NCI-H146 treated with DMSO at 0.1 percent for 48 hours (cell line): ENCODE results near the gene ATP2B1.

Experiments
- DNase-seq: peaks from one replicate; lab custom pipeline; 2025; ENCODE audit not compliant: unreplicated experiment; lab: John Stamatoyannopoulos, UW

ATP2B1 gene

DNA sequence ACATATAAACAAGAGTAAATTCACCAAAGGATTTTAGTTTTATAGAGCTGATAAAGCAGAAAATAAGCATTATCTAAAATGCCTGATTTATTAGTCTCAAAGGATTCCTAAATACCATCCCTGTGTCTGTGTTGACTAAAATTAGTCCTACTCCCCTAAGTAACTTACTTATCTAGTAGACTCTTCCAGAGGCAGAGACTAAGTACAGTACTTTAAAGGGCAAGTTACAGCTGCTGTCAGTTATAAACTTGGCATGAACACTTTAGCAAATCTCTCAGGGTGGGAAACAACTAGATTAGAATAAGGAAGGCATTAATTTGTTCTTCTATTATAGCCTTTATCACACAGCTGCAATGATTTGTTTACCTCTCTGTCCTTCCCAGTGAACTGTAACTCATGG lies 46.0 kb downstream of the ATP2B1 start:
- no peak for DNase-seq

GRCh38 chr12:89661706-89662330 lies 46.8 kb downstream of the ATP2B1 start:
- DNase-seq, result no peak

DNA sequence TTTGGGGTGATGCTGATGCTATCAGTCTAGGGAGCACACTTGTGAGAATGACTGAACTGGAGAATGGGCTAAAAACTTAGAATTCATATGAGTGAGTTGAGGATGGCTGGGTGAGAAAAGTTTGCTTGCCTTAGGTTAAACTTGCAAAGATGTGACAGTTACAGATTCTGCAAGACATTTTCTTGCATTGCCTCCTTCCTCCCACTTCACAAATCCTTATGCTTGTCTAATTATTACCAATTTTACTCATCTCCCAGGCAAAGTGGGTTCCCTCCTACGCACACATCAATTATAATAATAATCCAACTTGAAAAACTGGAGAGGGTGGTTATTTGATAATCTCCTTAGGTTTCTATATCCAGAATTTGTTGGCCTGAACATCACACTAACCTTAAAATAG lies 50.9 kb downstream of the ATP2B1 start:
- no peak for DNase-seq

DNA sequence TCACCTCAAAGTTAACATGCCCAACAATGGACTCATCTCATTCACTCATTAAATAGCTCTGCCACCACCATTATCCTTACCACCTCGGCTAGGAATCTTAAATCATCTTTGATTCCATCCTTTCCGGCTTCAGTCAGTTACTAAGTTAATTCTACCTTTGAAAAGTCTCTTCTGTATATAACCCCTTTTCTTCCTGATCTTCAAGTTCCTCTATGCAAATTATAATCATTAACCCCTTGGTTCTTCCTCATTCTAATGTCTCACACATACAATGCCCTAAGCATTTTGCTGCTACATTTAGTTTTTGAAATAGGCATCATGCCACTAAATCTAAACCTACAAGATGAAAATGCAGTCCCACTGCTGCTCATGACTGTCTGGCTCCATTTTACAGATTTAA lies 51.6 kb downstream of the ATP2B1 start:
- DNase-seq, result no peak

GRCh38 chr12:89655841-89656240 lies 52.8 kb downstream of the ATP2B1 start:
- DNase-seq, result no peak

DNA sequence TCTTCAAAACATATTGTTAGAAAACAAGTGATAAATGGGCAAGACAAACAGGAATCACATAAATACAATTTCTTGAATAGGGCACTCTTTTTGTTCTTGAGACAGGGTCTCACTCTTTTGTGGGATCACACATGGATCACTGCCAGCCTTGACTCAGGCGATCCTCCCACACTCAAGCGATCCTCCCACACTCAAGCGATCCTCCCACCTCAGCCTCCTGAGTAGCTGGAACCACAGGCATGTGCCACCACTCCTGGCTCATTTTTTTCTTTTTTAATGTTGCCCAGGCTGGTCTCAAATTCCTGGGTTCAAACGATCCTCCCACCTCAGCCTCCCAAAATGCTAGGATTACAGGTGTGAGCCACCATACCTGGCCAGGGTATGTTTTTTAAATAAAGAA lies 57.4 kb downstream of the ATP2B1 start:
- DNase-seq, result no peak

- no peak for DNase-seq
These were observed 58.4 kb downstream of the ATP2B1 start for GRCh38 chr12:89650239-89650638.

DNA sequence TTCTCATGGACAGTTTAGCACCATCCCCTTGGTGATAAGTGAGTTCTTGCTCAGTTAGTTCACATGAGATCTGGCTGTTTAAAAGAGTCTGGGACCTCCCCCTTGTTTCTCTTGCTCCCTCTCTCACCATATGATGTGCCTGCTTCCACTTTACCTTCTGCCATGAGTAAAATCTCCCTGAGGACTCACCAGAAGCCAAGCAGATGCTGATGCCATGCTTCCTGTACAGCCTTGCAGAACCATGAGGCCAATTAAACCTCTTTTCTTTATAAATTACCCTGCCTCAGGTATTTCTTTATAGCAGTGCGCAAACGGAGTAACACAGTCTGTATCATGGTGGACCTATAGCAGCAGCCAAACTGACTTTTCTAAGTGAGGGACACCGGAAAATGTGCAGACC lies 58.8 kb downstream of the ATP2B1 start:
- no peak for DNase-seq

- DNase-seq, result no peak
These were observed 59.5 kb downstream of the ATP2B1 start for GRCh38 chr12:89649139-89649538.

DNA sequence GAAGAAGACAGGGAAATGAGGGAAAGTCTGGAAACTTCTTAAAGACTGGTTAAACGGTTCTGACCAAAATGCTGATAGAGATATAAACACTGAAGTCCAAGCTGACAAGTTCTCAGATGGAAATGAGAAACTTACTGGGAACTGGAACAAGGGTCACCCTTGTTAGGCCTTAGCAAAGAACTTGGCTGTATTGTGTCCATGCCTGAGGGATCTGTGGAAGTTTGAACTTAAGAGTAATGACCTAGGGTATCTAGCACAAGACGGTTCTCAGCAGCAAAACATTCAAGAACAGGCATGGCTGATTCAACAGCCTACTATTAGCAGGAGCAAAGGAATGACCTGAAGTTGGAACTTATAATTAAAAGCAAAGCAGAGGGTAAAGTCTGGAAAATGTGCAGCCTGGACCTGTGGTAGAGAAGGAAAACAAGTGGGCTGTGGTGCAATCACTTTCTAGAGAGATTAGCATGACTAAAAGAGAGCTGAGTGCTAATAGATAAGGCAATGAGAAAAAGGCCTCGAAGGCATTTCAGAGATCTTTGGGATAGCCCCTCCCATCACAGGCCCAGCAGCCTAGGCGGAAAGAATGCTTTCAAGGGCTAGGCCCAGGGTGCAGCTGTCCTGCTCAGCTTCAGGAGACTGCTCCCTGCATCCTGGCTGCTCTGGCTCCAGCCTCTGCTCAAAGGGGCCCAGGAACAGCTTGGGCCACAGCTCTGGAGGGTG lies 60.3 kb downstream of the ATP2B1 start:
- DNase-seq, result no peak

- no peak for DNase-seq
These were observed 63.2 kb downstream of the ATP2B1 start for GRCh38 chr12:89645434-89645833.

DNA sequence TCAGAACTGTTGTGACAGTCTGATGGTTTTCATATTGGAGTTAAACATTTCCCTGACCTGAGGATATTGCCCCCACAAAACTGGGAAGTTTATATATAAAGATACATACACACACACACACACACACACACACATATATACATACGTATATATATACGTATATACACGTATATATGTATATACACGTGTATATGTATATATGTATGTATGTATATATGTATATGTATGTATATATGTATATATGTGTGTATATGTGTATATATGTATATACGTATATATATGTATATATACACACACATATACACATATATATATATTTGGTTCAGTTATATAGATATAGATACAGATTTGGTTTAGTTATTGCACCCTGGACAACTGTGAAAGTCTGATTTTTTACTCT lies 65.7 kb downstream of the ATP2B1 start:
- DNase-seq, result no peak

DNA sequence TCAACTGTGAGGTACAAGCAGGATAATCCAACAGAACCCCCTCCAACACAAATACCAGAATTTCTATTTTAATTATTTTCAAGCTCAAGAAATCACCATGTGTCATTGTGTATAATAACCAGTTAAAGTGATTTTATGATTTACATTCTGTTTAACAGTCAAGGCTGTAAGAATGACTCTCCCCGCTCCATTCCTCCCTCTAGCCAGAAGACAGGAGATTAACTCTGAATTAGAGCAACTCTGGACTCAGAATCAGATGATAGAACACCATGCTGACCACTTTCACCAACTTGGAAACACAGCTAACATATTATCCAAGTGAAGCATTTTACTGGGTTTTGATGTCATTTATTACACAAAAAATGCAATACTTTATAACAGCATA lies 71.9 kb downstream of the ATP2B1 start:
- DNase-seq, result no peak

DNA sequence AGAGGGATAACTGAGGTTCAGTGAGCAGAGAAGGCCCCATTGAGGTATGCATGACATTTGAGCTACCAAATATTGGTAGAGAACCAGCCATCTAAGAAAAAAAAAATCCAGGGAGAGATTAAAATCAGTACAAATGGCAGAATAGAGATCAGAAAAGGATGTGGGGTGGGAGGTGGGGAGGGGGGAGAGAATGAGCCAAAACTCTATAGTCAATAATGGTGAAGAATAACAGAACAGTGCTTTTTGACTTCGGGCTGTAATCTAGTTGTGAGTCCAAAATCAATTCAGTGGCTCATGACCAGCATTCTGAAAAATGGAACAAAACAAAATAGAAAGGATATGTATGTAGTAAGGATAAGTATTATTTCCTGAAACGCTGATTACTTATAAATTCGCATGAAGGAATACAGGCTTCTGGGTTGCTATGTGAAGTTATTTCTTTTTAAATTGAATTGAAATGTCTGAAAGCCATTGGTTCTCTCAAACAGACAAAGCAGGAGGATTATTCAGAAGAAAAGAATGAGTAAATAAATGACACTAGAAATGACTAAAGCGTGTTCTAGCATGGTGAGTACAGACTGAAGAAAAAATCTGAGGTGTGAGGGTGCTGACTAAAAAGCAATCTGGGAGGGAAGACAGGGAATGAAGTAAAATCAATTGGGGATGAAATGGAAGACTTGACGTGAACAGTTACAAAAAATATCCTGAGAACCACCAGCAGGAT lies 72.4 kb downstream of the ATP2B1 start:
- no peak for DNase-seq

- DNase-seq, result no peak
These were observed 74.1 kb downstream of the ATP2B1 start for GRCh38 chr12:89634508-89634907.

GRCh38 chr12:89632778-89633177 lies 75.9 kb downstream of the ATP2B1 start:
- no peak for DNase-seq

- no peak for DNase-seq
These were observed 86.5 kb downstream of the ATP2B1 start for GRCh38 chr12:89622115-89622514.

DNA sequence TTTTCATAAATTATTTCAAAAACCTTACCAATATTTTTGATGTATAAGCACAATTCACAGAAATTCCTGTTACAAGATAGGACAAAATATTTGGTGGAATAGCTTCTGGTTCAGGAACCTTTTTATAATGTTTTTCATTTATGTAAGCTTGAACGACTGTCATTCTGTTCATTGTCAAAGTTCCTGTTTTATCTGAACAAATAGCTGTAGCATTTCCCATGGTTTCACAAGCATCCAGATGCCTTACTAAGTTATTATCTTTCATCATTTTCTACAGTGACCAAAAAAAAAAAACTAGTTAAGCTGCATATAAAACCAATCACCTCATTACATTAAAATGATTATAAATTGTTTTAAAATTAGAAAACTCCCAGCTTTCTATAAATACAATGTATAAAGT lies 87.1 kb downstream of the ATP2B1 start:
- DNase-seq, result no peak

DNA sequence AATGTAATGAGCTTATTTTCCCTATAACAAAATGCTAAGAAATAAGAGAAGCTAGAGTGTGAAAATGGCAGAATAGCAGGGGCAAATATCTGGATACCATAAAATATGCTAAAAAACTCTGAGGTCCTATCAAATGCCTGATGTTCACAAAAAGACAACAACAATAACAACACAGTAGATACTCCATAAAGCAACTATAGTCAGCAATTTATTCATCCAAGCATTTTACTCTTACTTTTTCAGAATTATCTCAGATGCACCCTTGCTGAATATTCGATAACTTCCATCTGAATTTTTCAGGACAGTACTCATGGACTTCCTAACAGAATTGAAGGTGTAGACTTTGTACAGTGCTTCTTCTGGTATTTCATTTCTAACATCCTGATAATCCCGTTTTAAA lies 88.9 kb downstream of the ATP2B1 start:
- no peak for DNase-seq

DNA sequence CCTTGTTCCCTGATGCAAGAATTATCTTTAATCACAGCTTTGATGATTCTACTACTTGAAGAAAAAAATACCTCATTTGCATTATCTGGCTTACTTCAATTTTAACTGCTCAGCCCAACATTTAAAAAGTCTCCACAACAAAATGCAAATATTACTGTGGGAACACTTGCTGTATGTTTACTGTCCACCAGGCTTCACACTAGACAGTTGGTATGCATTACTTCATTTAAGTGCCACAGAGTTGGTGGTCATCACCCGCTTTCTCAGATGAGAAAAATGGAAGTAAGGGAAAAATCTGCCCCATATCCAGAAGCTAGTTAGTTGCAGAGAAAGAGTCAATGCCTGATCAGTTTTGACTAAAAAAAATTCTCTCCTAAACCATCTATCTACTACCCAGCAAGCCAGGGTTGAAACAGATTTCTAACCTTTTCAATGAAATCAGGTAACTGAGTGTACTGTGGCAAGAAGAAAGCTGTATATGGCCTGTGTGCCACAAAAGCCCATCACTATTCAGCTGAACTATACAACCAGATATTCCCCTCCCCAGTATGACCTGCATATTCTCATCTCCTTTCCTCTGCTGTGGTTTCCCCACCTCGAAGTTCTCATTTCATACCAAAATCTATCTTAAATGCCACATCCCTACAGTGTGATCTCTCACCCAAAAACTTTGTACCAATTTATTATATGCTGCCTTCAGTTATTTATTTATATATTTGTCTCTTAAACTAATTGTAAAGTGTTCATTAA lies 90.3 kb downstream of the ATP2B1 start:
- no peak for DNase-seq

DNA sequence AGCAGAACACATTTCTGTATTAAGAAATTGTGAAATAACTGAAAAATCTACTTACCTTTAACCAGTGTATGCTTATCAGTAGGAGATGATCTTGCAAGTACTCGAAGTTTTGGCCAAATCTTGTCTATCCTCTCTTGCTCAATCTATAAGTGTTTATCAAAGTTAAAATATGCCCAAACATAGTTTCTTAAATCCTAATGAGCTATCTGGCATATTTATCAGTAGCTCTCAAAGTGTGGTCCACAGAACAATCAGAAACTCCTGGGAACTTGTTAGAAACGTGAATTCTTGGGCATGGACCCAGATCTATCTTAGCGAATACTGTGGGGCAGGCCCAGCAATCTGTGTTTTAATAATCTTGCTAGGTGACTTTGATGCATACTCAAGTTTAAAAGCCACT lies 98.3 kb downstream of the ATP2B1 start:
- DNase-seq, result no peak

GRCh38 chr12:89603678-89604077 lies 105.0 kb downstream of the ATP2B1 start:
- no peak for DNase-seq
